OCI-LY3 (cell line): ENCODE data around the gene LONRF3.

Source experiments
- H2AFZ ChIP-seq: fragments of 200-600, 300-600 bp; shearing (Covaris generic); 2 replicates; pipeline ENCODE4 v1.6.0; 2014; ENCODE audit warnings: antibody characterized with exemption, low read depth, low read length
- H3K27ac ChIP-seq: fragments of 200-600, 300-600 bp; sonication (generic); 2 replicates; pipeline ENCODE4 v1.5.1; 2014; ENCODE audit warnings: mild to moderate bottlenecking, low read length, moderate library complexity, mixed read lengths
- H3K27me3 ChIP-seq: fragments of 200-600, 300-600 bp; sonication (generic); 2 replicates; pipeline ENCODE4 v1.6.1; 2014; ENCODE audit warnings: low read depth, low read length, mixed read lengths
- H3K36me3 ChIP-seq: fragments of 200-600, 300-600 bp; sonication (generic); replicated peaks from 2 replicates; pipeline ENCODE3; 2014; ENCODE audit warnings: low read depth, low read length, mixed read lengths
- H3K4me1 ChIP-seq: fragments of 300-600, 200-600 bp; sonication (generic); 2 replicates; pipeline ENCODE4 v1.6.1; 2014; ENCODE audit warnings: low read length, mixed read lengths
- H3K4me2 ChIP-seq: fragments of 200-600, 300-600 bp; sonication (generic); 2 replicates; pipeline ENCODE4 v1.6.1; 2014; ENCODE audit warnings: low read length, mixed read lengths
- H3K4me3 ChIP-seq: fragments of 300-600, 200-600 bp; sonication (generic); 2 replicates; pipeline ENCODE4 v1.5.1; 2014; ENCODE audit warnings: antibody characterized with exemption, mild to moderate bottlenecking, low read length, moderate library complexity
- H3K79me2 ChIP-seq: fragments of 300-600, 200-600 bp; shearing (Covaris generic); 2 replicates; pipeline ENCODE4 v1.6.1; 2014; ENCODE audit warnings: mild to moderate bottlenecking, low read length, mixed read lengths
- H3K9ac ChIP-seq: fragments of 300-600, 200-600 bp; shearing (Covaris generic); 2 replicates; pipeline ENCODE4 v1.6.0; 2014; ENCODE audit warnings: mild to moderate bottlenecking, low read length, moderate library complexity
- H3K9me3 ChIP-seq: fragments of 200-600, 300-600 bp; shearing (Covaris generic); 2 replicates; pipeline ENCODE4 v1.6.1; 2014; ENCODE audit warnings: low read length, mixed read lengths; ENCODE audit not compliant: insufficient read depth
- H4K20me1 ChIP-seq: fragments of 200-600, 300-600 bp; sonication (generic); 2 replicates; pipeline ENCODE4 v1.6.1; 2016; ENCODE audit warnings: low read length, mixed read lengths; ENCODE audit not compliant: insufficient read depth
- CTCF ChIP-seq: fragments of 200-600, 300-600 bp; sonication (generic); IDR thresholded peaks from 2 replicates; pipeline ENCODE4 v1.5.1; 2014; ENCODE audit warnings: antibody characterized with exemption, low read length, low read depth
- EZH2phosphoT487 ChIP-seq: fragments of 200-600 bp; shearing (Covaris generic); IDR thresholded peaks from 2 replicates; pipeline ENCODE4 v1.6.1; 2018; ENCODE audit warnings: antibody characterized with exemption, mixed run types, low read depth

Gene LONRF3

GRCh38 chrX:119030990-119031389 is 56.6 kb downstream of the LONRF3 start:
- H2AFZ ChIP-seq: no peak overlapping the region
- no peak overlapping the region for H3K4me3 ChIP-seq
- no peak for TF ChIP-seq EZH2phosphoT487
- TF ChIP-seq CTCF: no peak
- no peak overlapping the region for H3K27ac ChIP-seq
- no peaks in the 10 kb centered on the region for H3K36me3 ChIP-seq
- H3K9me3 ChIP-seq: no peaks in the 10 kb centered on the region
- H3K4me2 ChIP-seq: no peak overlapping the region
- no peaks in the 10 kb centered on the region for H3K79me2 ChIP-seq
- no peaks in the 10 kb centered on the region for H3K27me3 ChIP-seq
- no peak overlapping the region for H3K9ac ChIP-seq
- no peaks in the 10 kb centered on the region for H4K20me1 ChIP-seq
- peaks cover 4% of the 10 kb centered on the region; the same call in 1 of the 2 replicates for H3K4me1 ChIP-seq

- no peak overlapping the region for H3K4me2 ChIP-seq
- no peaks in the 10 kb centered on the region for H3K9me3 ChIP-seq
- TF ChIP-seq EZH2phosphoT487 (no peak), CTCF (no peak)
- H3K4me3 ChIP-seq: no peak overlapping the region
- H3K36me3 ChIP-seq: no peaks in the 10 kb centered on the region
- H3K79me2 ChIP-seq: no peaks in the 10 kb centered on the region
- H4K20me1 ChIP-seq: no peaks in the 10 kb centered on the region
- H3K9ac ChIP-seq: no peak overlapping the region
- no peaks in the 10 kb centered on the region for H3K27me3 ChIP-seq
- no peak overlapping the region for H2AFZ ChIP-seq
- no peak overlapping the region for H3K27ac ChIP-seq
- H3K4me1 ChIP-seq: no peaks in the 10 kb centered on the region
Observed at GRCh38 chrX:119036107-119037029, 62.0 kb downstream of the LONRF3 start.

- Histone ChIP-seq H3K9me3 (no peaks in the 10 kb centered on the region), H3K79me2 (no peaks in the 10 kb centered on the region), H3K4me1 (no peaks in the 10 kb centered on the region), H3K27me3 (no peaks in the 10 kb centered on the region), H3K4me2 (no peak overlapping the region), H3K27ac (no peak overlapping the region), H3K36me3 (no peaks in the 10 kb centered on the region), H3K4me3 (no peak overlapping the region), H2AFZ (no peak overlapping the region), H3K9ac (no peak overlapping the region), H4K20me1 (no peaks in the 10 kb centered on the region)
- TF ChIP-seq CTCF (no peak), EZH2phosphoT487 (no peak)
Observed at GRCh38 chrX:119040432-119040831, 66.0 kb downstream of the LONRF3 start.

GRCh38 chrX:119041175-119041574 is 66.8 kb downstream of the LONRF3 start:
- Histone ChIP-seq H3K27me3 (no peaks in the 10 kb centered on the region), H3K36me3 (no peaks in the 10 kb centered on the region), H3K4me2 (no peak overlapping the region), H3K4me1 (peaks cover 5% of the 10 kb centered on the region), H3K27ac (no peak overlapping the region), H3K9me3 (no peaks in the 10 kb centered on the region), H3K9ac (no peak overlapping the region), H3K79me2 (no peaks in the 10 kb centered on the region), H4K20me1 (no peaks in the 10 kb centered on the region), H3K4me3 (no peak overlapping the region), H2AFZ (no peak overlapping the region)
- TF ChIP-seq CTCF: no peak
- no peak for TF ChIP-seq EZH2phosphoT487
